Measurements from ENCODE around the gene PPT2. TPM values are rescaled to one million over a fixed set of nuclear protein-coding genes. Genes with fewer than 3 reads are reported as not detected.
A peak's percentile ranks its signal among the peaks of the same experiment; 100 is the strongest.
"Not testable (repeated sequence)": the region's sequence is repeated elsewhere in the genome, so short reads cannot be mapped to it uniquely, and the experiment has no call there.

The PPT2 gene
- total and polyA plus RNA-seq, 2 experiments from 2014 or later: 27.2 to 34.3 TPM

GRCh38 chr6:32190911-32191677, 37.2 kb downstream of the PPT2 start:
- Histone ChIP-seq H3K4me3 (no peak overlapping the region), H3K9me3 (ENCODE audit: low read depth) (no peaks in the 10 kb centered on the region), H3K4me2 (peak overlapping the region; percentile 89), H3K79me2 (peaks cover 33% of the 10 kb centered on the region), H3K27ac (peak overlapping the region; percentile 97), H3K36me3 (replicated peaks; ENCODE audit: insufficient read depth, low read depth) (no peaks in the 10 kb centered on the region), H3K27me3 (no peaks in the 10 kb centered on the region), H2AFZ (no peak overlapping the region), H3K9me2 (replicated peaks; ENCODE audit: insufficient read depth) (no peaks in the 10 kb centered on the region), H4K20me1 (ENCODE audit: insufficient read depth, poor library complexity, severe bottlenecking) (no peaks in the 10 kb centered on the region), H3K4me1 (ENCODE audit: insufficient read depth) (peaks cover 30% of the 10 kb centered on the region)
- WGBS (ENCODE audit: low lambda C conversion rate, missing lambda C conversion rate): 86% methylated on average over 8 of the region's 8 CpGs
- no peak for DNase-seq (ENCODE audit: low spot score)
- TF ChIP-seq EZH2phosphoT487 (IDR thresholded peaks at IDR 0.05; ENCODE audit: low read depth, severe bottlenecking, unreplicated experiment) (no peak), EZH2 (IDR thresholded peaks at IDR 0.05; ENCODE audit: borderline replicate concordance) (no peak)
- TF ChIP-seq, protein P1, sequence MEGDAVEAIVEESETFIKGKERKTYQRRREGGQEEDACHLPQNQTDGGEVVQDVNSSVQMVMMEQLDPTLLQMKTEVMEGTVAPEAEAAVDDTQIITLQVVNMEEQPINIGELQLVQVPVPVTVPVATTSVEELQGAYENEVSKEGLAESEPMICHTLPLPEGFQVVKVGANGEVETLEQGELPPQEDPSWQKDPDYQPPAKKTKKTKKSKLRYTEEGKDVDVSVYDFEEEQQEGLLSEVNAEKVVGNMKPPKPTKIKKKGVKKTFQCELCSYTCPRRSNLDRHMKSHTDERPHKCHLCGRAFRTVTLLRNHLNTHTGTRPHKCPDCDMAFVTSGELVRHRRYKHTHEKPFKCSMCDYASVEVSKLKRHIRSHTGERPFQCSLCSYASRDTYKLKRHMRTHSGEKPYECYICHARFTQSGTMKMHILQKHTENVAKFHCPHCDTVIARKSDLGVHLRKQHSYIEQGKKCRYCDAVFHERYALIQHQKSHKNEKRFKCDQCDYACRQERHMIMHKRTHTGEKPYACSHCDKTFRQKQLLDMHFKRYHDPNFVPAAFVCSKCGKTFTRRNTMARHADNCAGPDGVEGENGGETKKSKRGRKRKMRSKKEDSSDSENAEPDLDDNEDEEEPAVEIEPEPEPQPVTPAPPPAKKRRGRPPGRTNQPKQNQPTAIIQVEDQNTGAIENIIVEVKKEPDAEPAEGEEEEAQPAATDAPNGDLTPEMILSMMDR (IDR thresholded peaks at IDR 0.05; ENCODE audit: poor library complexity): no peak

DNA sequence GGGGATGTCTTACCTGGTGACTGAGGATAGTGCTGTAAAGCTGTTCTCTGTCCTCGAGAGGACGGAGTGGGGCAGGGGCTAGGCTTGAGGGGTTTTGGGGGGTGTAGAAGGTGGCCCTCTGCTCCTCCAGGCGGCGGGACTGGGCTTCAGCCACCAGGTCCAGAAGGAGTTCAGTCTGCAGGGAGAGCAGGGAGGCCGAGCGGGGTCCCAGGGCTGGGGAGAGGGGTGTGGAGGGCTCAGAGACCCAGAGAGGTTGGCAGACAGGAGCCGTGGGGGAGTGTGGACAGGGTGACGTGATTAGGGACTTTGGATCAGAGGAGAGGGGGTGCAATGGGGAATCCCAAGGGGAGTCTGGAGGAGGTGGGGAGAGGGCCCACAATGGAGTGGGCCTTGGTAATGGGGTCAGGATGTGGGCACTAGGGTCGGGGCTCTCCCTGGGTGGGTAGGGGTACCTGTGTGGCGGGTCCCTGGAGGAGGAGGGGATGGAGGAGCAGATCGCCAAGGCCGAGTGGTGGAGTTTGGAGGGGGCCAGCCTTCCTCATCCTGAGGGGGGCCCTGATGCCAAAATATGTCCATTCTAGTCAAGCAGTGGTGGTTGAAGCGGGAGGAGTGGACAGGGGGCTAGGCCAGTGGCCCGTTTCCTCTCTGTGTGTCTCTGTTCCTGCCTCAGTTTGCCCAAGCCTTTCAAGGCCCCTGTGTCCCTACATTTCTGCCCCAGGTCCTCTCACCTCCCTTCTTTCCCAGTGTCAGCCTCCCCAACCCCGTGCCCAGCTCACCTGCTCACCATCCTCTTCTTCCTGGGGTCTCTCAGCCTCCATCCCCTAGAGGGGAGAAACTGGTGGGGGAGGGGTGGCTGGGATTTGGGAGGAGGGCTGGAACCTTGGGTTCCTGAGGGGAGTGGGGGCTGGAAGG, 38.0 kb downstream of the PPT2 start:
- no peaks in the 10 kb centered on the region for H4K20me1 ChIP-seq (ENCODE audit: insufficient read depth, poor library complexity, severe bottlenecking)
- H3K9me2 ChIP-seq (replicated peaks; ENCODE audit: insufficient read depth): no peaks in the 10 kb centered on the region
- H3K27ac ChIP-seq: peak overlapping the region; percentile 97
- H3K4me1 ChIP-seq (ENCODE audit: insufficient read depth): peaks cover 30% of the 10 kb centered on the region
- H2AFZ ChIP-seq: no peak overlapping the region
- WGBS (ENCODE audit: low lambda C conversion rate, missing lambda C conversion rate): 86% methylated on average over 10 of the region's 15 CpGs
- H3K4me3 ChIP-seq: no peak overlapping the region
- TF ChIP-seq, protein P1 (IDR thresholded peaks at IDR 0.05; ENCODE audit: poor library complexity): no peak
- TF ChIP-seq EZH2 (IDR thresholded peaks at IDR 0.05; ENCODE audit: borderline replicate concordance) (no peak), EZH2phosphoT487 (IDR thresholded peaks at IDR 0.05; ENCODE audit: low read depth, severe bottlenecking, unreplicated experiment) (no peak)
- H3K36me3 ChIP-seq (replicated peaks; ENCODE audit: insufficient read depth, low read depth): no peaks in the 10 kb centered on the region
- H3K9me3 ChIP-seq (ENCODE audit: low read depth): no peaks in the 10 kb centered on the region
- no peaks in the 10 kb centered on the region for H3K27me3 ChIP-seq
- peaks cover 32% of the 10 kb centered on the region for H3K79me2 ChIP-seq
- peak overlapping the region; percentile 41 for H3K4me2 ChIP-seq
- DNase-seq (ENCODE audit: low spot score): no peak

DNA sequence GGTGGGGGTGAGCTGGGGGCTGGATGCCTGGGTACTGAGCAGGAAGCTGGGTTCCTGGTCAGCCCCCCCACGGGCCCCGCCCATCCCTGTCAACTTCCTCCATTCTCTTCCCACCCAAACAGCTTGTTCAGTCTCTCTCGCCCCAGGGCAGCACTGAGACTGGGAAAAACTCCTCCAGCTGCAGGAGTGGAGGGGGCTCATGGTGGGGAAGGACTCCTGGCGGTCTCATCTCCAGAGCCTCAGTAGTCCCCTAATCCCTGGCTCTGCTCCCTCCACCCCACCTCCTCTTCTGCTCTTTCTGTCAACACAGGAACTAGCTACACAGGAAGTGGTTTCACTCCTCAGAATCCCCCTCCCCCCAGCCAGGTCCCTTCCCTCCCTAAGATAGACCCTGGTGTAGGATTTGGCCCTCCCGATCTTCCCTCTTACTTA, 38.7 kb downstream of the PPT2 start, which contains the start of gene GPSM3:
Gene GPSM3 (minus strand): TSS at position 36 of the 432 bp plus-strand sequence. CDS start 130 bp downstream, outside the sequence.
- H3K9me2 ChIP-seq (replicated peaks; ENCODE audit: insufficient read depth): no peaks in the 10 kb centered on the region
- H3K9me3 ChIP-seq (ENCODE audit: low read depth): no peaks in the 10 kb centered on the region
- H2AFZ ChIP-seq: no peak within 1 kb of the TSS
- H3K27ac ChIP-seq: peak within 1 kb of the TSS; percentile 97
- H3K4me1 ChIP-seq (ENCODE audit: insufficient read depth): peaks cover 32% of the 10 kb centered on the region
- 38% methylated on average over 3 of the region's 5 CpGs for WGBS (ENCODE audit: low lambda C conversion rate, missing lambda C conversion rate)
- TF ChIP-seq EZH2phosphoT487 (IDR thresholded peaks at IDR 0.05; ENCODE audit: low read depth, severe bottlenecking, unreplicated experiment) (no peak), EZH2 (IDR thresholded peaks at IDR 0.05; ENCODE audit: borderline replicate concordance) (no peak)
- TF ChIP-seq, protein P1 (IDR thresholded peaks at IDR 0.05; ENCODE audit: poor library complexity): no peak
- H4K20me1 ChIP-seq (ENCODE audit: insufficient read depth, poor library complexity, severe bottlenecking): no peaks in the 10 kb centered on the region
- peaks cover 25% of the 10 kb centered on the region for H3K79me2 ChIP-seq
- no peaks in the 10 kb centered on the region for H3K36me3 ChIP-seq (replicated peaks; ENCODE audit: insufficient read depth, low read depth)
- peak within 1 kb of the TSS; percentile 41 for H3K4me2 ChIP-seq
- DNase-seq (ENCODE audit: low spot score): no peak
- no peak within 1 kb of the TSS for H3K4me3 ChIP-seq
- H3K27me3 ChIP-seq: no peaks in the 10 kb centered on the region

GRCh38 chr6:32193096-32193495, 39.2 kb downstream of the PPT2 start:
- not testable (repeated sequence) for H3K9me2 ChIP-seq (replicated peaks; ENCODE audit: insufficient read depth); H3K9me3 ChIP-seq (ENCODE audit: low read depth); H3K36me3 ChIP-seq (replicated peaks; ENCODE audit: insufficient read depth, low read depth); H3K27me3 ChIP-seq; DNase-seq (ENCODE audit: low spot score); H2AFZ ChIP-seq; H4K20me1 ChIP-seq (ENCODE audit: insufficient read depth, poor library complexity, severe bottlenecking); H3K4me3 ChIP-seq
- WGBS (ENCODE audit: low lambda C conversion rate, missing lambda C conversion rate): 87% methylated on average over 13 of the region's 13 CpGs
- Histone ChIP-seq H3K27ac (peak overlapping the region; percentile 71), H3K79me2 (peaks cover 21% of the 10 kb centered on the region), H3K4me1 (ENCODE audit: insufficient read depth) (peaks cover 32% of the 10 kb centered on the region), H3K4me2 (peak overlapping the region; percentile 41)
